ENCODE results near the gene PPP3CA.

PPP3CA gene

GRCh38 chr4:100979736-100980135, 367.6 kb downstream of the PPP3CA start:
- Histone ChIP-seq H3K4me3 (ENCODE audit: low read length) (no peak overlapping the region), H3K9me3 (ENCODE audit: insufficient read depth, low read depth, low read length) (no peaks in the 10 kb centered on the region), H3K4me1 (ENCODE audit: insufficient read depth, low read length) (peaks cover 38% of the 10 kb centered on the region), H3K9ac (ENCODE audit: low read depth, low read length) (no peak overlapping the region), H3K36me3 (ENCODE audit: insufficient read depth, low read length) (no peaks in the 10 kb centered on the region), H3K27ac (ENCODE audit: low read depth, low read length) (no peak overlapping the region), H3K27me3 (ENCODE audit: insufficient read depth, low read length) (no peaks in the 10 kb centered on the region)
- 95% methylated on average over 4 of the region's 4 CpGs for WGBS

- Histone ChIP-seq H3K36me3 (ENCODE audit: insufficient read depth, low read length) (no peaks in the 10 kb centered on the region), H3K27me3 (ENCODE audit: insufficient read depth, low read length) (no peaks in the 10 kb centered on the region), H3K4me1 (ENCODE audit: insufficient read depth, low read length) (peaks cover 29% of the 10 kb centered on the region), H3K27ac (ENCODE audit: low read depth, low read length) (no peak overlapping the region), H3K9me3 (ENCODE audit: insufficient read depth, low read depth, low read length) (no peaks in the 10 kb centered on the region), H3K4me3 (ENCODE audit: low read length) (no peak overlapping the region), H3K9ac (ENCODE audit: low read depth, low read length) (no peak overlapping the region)
- 78% methylated on average over 3 of the region's 3 CpGs for WGBS
These were observed 369.5 kb downstream of the PPP3CA start for GRCh38 chr4:100977746-100978397.

- Histone ChIP-seq H3K9me3 (ENCODE audit: insufficient read depth, low read depth, low read length) (no peaks in the 10 kb centered on the region), H3K9ac (ENCODE audit: low read depth, low read length) (no peak overlapping the region), H3K27ac (ENCODE audit: low read depth, low read length) (no peak overlapping the region), H3K27me3 (ENCODE audit: insufficient read depth, low read length) (no peaks in the 10 kb centered on the region), H3K4me1 (ENCODE audit: insufficient read depth, low read length) (peaks cover 26% of the 10 kb centered on the region), H3K4me3 (ENCODE audit: low read length) (no peak overlapping the region), H3K36me3 (ENCODE audit: insufficient read depth, low read length) (no peaks in the 10 kb centered on the region)
These were observed 370.1 kb downstream of the PPP3CA start for GRCh38 chr4:100977274-100977673.

Data from HUES64 (cell line).